HG02610 (cell line): ENCODE measurements around the gene MYO1A.
A peak's percentile ranks its signal among the peaks of the same experiment; 100 is the strongest.

Experiments
- ATAC-seq: cut with Tn5 transposase; IDR thresholded peaks from one replicate; pipeline ENCODE4 v1.9.1; 2021; ENCODE audit warnings: mild to moderate bottlenecking, moderate library complexity; ENCODE audit not compliant: unreplicated experiment

MYO1A gene

DNA sequence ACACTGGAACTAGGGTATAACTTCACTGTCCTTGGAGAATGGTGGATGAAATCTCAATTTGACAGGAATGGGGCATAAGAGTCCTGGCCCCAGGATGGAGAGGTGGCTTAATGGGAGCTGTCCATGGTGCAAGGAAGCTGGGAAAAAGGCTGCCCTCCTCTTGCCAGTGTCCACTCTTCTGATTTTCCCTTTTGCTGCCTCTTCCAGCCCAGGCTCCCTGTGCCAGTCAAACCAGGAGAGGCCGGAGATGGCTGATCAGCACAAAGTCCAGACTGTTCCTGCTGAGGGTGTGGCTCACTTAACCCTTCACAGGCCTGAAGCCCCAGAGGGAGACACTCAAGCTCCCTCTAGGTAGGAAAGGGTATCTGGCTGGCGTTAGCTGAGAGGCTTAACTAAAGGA, at the start of gene MYO1A:
MYO1A (minus strand) TSS at position 240 of the 400 bp plus-strand sequence. CDS start 1,806 bp downstream, outside the sequence.
- no peak for ATAC-seq

DNA sequence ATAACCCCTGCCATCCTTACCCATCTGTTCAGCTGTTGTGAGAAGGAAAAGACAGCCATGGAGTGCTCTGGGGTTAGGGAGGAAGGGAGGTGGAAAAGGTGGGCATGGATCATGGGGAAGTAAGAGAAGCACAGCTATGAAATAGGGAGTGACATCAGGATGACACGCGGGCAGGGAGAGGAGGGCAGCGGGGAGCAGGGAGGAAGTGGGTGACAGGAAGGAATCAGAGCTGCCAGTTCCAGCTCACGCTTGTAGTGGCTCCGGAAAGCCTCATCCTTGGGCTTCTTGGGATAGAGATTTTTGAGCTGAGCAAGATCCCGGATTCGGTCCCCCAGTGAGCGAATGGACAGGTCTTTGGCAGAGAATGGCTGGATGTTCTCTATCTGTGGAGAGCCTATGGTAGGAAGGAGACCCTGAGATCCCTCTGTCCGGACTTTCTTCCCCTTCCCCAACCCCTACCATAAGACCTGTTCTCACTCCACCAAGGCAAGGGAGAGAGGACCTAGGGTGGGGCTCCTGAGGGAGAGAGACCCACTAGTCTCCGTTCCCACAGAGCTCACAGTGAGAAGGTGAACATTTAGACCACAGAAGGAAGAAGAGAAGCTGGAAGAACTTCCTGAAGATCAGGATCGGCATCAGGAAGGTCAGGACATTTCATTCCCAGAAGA, 49.3 kb upstream of the MYO1A start:
- no peak for ATAC-seq

DNA sequence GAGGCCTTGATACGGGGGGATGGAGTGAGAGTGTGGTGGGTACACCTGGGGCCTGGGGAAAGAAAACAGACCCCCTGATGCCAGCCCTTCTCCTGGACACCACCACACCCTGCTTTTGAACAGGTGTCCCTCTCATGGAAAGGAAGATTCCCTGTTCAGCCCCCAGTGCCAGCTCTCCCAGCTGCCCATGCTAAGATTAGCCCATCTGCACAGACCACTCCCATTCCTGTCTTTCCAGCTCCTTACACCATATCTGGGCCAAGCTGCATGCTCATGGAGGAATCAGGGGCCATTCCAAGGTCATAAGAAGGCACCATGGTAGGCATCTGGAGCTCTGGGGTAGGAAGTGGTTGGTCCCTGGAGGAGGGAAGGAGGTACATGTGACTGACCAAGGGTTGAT, 48.6 kb upstream of the MYO1A start:
- ATAC-seq = no peak

DNA sequence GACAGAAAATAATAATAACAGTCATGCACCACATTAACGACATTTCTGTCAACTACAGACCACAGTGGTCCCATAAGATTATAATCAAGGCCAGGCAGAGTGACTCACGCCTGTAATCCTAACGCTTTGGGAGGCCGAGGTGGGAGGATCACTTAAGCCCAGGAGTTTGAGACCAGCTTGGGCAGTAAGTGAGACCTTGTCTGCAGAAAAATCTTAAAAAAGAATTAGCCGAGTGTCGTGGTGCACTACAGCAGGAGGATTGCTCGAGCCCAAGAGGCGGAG, 47.6 kb upstream of the MYO1A start:
- no peak for ATAC-seq

DNA sequence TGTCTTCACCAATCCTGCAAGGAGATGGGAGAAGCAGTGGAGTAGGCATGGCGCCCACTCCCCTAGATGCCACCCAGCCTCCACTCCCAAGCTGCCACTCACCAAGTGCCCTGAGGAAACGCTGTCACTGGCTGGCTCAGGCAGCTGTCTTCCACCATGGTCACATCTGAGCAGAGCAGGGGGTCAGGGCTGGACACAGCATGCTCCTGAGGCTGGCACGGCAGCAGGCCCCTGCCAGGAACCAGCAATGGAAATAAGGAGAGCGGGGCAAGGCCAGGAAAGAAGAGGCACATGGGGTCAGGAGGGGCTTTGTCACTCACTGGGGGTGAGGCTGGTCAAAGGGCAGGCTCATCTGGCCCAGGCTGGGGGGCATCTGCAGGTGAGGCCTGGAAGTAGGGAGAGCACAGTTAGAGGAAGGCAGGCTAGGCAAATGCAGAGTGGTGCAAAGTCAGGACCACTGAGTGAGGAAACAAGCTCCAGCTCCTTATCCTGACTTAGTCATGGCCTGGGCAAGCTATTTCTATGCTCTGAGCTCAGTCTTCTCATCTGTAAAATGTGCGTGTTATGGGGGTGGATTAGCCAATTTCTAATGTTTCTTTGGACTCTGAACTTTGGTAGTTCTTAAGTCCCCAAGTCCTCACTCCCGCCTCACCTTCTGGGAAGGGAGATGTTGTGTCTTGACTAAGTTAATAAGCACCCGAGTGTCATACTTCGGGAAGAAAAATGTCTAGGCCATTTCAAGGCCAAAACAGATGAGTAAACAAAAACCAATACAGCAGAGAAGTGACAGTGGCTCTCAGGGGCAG, 47.0 kb upstream of the MYO1A start:
- no peak for ATAC-seq

DNA sequence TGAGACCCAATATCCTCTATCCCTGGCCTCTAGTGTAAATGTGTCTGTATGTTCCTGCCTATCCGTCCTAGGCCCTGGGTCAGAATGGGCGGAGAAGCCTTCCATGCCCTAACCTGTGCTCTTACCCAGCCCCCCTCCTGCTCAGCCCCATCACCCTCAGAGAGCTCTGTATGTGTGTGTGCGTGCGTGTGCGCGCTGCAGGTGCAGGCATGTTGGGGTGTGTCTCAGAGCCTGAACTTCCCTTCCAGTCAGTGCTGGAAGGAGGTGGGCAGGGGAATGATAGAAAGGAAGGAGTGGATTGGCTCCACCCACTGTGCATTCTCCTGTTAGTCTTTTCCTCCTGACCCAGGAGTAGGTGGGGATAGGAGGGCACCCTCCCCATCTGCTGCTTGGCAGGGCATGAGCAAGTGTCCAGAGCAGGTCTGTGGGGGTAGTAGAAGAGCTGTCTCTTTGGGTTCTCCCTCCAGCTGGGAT, 46.2 kb upstream of the MYO1A start:
- no peak for ATAC-seq

DNA sequence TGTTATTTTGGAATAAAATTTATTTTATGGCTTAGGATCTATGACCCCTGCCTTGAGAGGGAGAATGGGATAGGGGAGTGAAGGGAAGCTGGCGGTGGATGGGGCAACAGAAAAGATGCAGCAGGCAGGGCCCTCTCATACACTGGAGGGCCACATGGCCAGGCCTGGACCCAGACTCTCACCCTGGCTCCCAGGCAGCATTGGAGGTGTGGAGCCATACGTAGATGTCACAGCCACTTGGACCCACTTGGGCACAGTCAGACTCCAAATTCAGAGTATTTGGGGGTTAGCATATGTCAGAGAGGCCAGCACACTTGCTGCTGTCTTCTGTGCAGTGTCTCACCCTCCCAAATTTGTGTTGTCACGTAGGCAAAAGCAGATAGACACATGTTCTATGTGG, 45.5 kb upstream of the MYO1A start:
- no peak for ATAC-seq

DNA sequence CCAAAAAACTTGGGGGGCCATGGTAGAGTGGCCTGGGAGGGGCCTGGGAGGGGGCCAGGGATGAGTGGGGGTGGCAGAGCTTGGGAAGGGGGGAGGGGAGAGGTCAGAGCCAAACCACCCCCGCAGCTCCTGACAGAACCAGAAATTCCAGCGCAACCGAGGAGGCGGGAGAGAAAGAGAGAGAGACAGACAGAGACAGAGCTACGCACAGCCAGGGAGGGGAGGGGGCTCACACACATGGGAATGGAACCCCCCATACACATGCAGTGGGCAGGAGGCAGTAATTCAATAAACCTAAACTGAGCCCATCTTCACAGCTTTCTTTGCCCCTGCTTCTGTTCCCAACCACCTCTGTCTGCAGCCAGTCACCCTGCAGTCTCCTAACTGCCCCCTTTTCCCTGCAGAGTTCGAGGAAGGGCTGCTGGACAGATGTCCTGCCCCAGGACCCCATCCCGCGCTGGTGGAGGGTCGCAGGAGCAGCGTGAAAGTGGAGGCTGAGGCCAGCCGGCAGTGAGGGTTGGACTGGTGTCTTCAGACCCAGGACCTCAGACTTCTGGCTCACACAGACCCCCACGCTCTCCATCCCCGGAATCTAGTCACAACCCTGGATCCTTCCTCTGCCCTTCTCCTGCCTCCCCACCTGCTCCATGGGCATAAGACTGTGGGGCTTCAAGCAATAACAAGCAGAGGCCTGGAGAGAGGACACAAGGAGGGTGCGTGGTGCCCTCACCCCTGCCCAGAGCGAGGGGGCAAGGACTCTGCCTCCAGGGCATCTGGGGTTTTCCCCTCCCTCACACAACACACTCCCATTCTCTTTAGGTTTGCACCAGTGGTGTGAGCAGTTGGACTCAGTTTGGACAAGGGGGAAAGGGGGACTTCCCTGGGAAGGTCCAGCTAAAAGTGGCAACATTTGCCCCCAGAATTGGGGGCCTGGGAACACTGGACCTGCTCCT, 44.6 kb upstream of the MYO1A start:
- ATAC-seq = no peak

DNA sequence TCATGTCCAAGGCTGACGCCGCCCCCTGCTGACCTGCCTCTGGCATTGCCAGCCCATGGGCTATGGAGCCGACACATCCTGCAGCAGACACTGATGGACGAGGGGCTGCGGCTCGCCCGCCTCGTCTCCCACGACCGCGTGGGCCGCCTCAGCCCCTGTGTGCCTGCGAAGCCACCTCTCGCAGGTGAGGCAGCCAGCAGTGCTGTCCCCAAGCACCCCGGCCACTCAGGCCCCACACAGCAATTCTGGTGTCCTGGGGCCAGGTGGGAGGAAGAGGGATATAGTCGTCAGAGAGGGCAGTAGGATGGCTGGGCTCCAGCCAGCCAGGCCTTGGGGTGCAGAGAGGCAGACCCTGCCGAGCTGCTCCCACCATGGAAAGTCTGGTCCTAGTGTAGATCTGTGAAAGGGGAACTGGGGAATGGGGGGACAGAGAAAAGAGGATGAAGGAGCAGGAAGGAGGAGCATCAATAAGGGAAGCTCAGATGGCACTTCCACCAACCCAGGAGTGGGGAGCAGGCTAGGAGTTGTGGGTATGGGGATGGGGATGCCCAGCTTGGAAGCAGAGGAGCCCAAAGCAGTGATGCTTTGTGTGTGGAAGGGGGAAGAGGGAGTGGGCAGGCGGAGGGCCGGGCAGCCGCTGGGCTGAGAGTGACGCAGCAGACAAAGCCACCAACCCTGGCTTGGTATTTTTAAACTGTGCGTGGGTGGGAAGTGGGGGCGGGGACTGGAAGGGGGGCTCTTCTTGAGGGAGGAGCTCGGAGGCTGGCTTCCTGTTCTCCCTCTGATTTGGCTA, 43.7 kb upstream of the MYO1A start:
- ATAC-seq = peak; percentile 33

DNA sequence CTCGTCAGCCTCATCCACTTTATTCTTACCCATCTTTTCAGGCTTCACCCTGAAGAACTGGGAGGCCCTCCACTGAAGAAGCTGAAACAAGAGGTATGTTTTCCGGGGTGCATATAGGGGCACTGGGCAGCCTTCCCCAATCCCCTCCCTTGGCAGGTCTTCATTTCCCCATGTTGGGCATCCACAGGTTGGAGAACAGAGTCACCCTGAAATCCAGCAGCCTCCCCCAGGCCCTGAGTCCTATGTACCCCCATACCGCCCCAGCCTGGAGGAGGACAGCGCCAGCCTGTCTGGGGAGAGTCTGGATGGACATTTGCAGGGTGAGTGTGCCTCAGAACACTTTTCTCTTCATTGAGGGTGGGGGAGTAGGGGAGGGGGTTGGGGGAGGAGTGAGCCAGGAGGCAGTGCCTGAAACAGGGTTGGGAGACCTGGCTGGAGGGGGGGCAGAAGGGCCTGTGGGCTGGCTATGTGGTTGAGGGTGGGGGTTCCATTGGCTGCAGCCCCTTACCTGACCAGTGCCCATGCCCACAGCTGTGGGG, 43.0 kb upstream of the MYO1A start:
- no peak for ATAC-seq

DNA sequence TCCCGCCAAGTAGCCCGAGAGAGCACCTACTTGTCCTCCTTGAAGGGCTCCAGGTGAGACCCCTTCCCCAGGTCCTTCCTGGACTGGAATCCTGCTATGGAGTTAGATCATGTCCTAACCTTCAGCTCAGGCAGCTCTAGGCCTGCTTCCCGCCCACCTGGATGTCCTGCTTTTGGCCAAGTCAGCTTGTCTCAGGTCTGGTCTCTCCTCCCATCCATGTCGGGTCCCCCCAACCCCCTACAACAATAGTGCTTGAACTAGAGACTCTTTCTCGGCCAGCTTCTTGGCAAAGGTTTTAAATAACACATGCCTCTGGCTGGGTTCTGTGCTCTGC, 42.6 kb upstream of the MYO1A start:
- no peak for ATAC-seq

DNA sequence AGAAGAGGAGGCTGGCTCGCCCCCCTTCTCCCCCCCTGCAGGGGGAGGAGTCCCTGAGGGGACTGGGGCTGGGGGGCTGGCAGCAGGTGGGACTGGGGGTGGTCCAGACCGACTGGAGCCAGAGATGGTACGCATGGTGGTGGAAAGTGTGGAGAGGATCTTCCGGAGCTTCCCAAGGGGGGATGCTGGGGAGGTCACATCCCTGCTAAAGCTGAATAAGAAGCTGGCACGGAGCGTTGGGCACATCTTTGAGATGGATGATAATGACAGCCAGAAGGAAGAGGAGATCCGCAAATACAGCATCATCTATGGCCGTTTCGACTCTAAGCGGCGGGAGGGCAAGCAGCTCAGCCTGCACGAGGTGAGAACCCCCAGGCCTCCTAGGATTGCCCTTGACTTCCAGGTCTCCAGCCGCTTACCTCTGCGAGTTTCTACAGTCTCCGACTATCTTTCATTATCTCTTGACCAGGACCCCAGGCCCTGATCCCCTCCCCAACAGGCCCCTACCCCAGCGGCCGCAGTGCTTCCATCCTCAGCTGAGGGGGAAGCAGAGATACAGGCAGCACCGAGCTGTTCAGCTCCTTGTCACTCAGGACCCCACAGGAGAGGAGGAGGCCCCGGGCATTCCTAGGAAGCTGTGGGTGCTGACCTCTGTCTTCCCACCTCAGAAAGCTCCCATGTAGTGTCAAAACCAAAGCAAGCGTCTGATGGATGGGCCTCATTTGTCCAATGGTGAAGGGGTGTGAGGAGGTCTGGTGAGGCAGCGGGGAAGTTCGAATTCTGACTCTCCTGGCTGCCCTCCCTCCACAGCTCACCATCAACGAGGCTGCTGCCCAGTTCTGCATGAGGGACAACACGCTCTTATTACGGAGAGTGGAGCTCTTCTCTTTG, 42.0 kb upstream of the MYO1A start:
- ATAC-seq = no peak

DNA sequence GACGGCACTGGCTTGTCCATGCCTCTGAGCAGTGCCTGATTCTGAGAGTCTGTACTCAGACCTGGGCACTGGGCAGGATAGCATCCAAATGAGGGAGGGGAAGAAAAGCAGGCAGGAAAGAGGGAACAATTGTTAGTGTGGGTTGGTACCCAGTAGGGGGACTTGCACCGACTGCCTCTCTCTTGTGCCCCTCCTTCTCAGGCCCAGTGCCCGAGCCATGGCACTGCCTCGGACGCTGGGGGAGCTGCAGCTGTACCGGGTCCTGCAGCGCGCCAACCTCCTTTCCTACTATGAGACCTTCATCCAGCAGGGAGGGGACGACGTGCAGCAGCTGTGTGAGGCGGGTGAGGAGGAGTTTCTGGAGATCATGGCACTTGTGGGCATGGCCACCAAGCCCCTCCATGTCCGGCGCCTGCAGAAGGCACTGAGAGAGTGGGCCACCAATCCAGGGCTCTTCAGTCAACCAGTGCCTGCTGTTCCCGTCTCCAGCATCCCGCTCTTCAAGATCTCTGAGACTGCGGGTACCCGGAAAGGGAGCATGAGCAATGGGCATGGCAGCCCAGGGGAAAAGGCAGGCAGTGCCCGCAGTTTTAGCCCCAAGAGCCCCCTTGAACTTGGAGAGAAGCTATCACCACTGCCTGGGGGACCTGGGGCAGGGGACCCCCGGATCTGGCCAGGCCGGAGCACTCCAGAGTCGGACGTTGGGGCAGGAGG, 41.2 kb upstream of the MYO1A start:
- no peak for ATAC-seq

DNA sequence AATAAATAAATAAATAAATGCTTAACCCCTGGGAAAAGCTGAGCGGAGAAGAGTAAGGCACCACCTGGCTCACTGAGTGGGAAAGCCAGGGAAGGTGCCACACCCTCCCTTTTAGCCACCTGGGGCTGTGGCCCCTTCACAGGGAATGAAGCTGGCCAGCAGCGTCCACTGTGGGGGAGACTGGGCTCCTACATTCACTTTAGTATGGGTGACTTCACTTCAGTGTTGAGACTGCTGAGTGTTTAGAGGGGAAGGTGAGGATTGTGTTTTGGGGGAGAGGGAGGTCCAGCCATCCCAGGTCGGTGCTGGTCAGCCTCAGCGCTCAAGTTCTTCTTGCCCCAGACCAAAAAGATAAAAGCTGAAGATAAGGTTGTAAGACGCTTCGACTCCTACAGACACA, 40.6 kb upstream of the MYO1A start:
- ATAC-seq = no peak

DNA sequence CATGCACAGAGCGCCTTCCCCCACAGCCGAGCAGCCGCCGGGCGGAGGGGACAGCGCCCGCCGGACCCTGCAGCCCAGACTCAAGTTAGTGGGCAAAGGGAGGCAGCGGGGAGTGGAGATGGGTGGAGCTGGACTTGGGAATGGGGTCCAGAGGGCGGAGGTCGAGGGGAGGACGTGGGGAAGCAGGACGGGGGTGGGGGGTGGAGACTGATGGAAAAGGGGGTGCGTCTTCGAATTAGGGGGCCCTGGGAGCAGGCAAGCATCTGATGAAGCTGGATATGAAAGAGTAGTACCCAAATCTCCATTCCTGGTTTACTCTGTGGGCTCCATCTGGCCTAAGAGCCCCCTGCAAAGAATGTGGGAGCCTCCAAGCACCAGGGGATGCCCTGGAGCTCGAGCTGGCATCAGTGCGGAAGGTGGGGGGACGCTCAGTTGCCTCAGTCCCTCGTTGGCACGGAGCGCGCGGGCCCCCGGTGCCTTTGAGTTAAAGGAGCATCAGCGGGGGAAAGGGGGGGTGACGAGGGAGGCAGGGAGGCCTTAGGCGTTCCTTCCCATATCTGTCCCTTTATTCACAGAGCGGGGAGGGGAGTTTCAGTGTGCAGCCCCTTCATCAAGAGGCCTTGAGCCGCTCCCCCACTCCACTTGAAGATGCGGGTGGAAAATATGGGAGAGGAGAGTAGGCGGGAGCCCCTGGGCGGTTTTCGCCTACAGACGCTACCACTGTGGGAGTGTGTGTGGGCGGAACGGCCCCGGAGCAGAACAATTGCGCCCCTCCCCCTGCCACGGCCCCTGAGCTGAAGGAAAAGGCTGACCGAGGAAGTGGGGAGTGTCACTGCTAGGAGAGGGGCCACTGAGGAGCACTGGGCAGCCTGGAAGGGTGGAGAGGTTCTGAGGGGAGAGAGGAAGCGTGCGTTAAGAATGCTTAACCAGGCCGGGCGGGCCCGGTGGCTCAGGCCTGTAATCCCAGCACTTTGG, 39.6 kb upstream of the MYO1A start:
- ATAC-seq = no peak

DNA sequence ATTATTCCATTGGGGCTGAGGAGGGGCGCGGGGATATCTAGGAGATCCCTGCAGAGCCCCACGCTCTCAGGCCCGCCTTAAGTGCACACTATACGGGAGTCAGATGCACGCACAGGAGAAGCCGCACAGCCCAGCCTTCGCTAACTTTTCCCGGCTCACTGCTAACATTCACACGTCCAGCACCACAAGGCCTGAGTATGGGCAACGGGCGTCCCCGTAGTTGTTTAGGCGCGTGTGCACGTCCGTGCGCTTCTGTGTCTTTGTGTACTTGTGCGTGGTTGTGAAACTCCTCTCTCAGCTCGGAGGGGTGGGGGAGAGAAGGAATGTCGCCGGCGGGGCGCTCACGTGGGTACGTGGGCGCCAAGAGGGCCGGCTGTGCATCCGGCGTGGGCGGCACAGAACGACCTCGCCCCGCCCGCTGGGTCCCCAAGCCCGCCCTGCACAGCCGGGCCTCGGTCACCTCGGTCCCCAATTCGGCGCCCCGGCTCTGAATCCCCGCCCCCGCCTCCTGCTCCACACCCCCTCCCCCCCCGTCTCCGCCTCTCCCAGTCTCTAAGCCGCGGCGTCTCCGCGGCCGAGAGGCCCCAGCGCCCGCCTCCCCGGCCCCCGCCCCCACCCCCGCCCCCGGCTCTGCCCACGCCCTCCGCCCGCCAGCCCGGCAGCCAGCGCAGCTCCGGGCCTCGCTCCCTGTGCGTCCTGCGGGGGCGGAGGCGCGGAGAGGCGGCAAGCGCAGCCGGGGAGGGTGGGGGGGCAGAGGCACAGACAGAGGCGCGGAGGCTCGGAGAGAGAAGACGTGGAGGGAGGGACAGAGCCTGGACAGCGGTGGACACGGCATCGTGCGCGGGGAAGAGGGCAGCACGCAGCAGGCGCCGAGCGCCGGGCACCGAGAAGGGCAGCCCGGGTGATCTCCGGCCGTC, 38.7 kb upstream of the MYO1A start, which contains the start of gene NAB2:
NAB2 (plus strand) TSS at position 761 of the 917 bp plus-strand sequence. CDS start 158 bp downstream, outside the sequence.
- peak; percentile 64 for ATAC-seq
